Large intestine (tissue), 3 donors: ENCODE data around the gene GLDN. TPM values are rescaled to one million over a fixed set of nuclear protein-coding genes. Genes with fewer than 3 reads are reported as not detected.

Source experiments
- DNase-seq, 2 donors: peaks; one replicate each; pipeline versions ENCODE4 v3.0.0 to v3.0.0-alpha.2; 2013
- H3K27ac ChIP-seq: one replicate; pipeline ENCODE4 v1.5.1; 2013; ENCODE audit warnings: low read length
- H3K27me3 ChIP-seq: 2 replicates; pipeline ENCODE4 v1.6.1; 2013; ENCODE audit warnings: low read length; ENCODE audit not compliant: control insufficient read depth, insufficient read depth
- H3K36me3 ChIP-seq: 2 replicates; pipeline ENCODE4 v1.6.1; 2013; ENCODE audit warnings: low read length; ENCODE audit not compliant: control insufficient read depth, insufficient read depth
- H3K4me1 ChIP-seq: one replicate; pipeline ENCODE4 v1.6.1; 2013; ENCODE audit warnings: low read length; ENCODE audit not compliant: control insufficient read depth, insufficient read depth
- H3K4me3 ChIP-seq: one replicate; pipeline ENCODE4 v1.5.1; 2013; ENCODE audit warnings: low read length
- H3K9me3 ChIP-seq: one replicate; pipeline ENCODE4 v1.6.1; 2013; ENCODE audit warnings: mild to moderate bottlenecking, low read depth, low read length, moderate library complexity; ENCODE audit not compliant: control insufficient read depth
- WGBS: methylation state at CpG from one replicate; pipeline ENCODE4 v1.1.5; 2013; ENCODE audit warnings: low lambda C conversion rate; ENCODE audit not compliant: insufficient coverage; 5-methylcytosine and 5-hydroxymethylcytosine counted together
- polyA plus RNA-seq: library from polyadenylated mRNA; unstranded; fragments of 120-200 nt; gene quantifications from one replicate; pipeline ENCODE4 v1.2.1, GENCODE V29; 2013

Gene GLDN
- polyA plus RNA-seq, 1 donor: 0.64 TPM

DNA sequence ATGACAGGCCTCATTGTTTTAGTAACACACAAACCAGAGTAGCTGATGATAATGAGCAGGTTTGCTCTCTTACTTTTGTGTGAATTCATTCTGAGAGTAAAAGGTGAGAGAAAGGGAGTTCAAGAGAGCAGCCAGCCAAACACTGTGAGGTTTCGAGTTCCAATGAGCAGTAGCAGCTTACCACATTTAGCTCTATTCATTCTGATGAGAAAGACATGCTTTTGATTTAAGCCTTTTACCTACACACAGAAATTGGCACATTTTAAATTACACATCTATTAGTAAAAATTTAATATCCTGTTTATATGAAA lies 28.0 kb downstream of the GLDN start:
- no peak overlapping the region for H3K27ac ChIP-seq
- no CpG with 5 or more reads among the region's 1 CpG for WGBS

DNA sequence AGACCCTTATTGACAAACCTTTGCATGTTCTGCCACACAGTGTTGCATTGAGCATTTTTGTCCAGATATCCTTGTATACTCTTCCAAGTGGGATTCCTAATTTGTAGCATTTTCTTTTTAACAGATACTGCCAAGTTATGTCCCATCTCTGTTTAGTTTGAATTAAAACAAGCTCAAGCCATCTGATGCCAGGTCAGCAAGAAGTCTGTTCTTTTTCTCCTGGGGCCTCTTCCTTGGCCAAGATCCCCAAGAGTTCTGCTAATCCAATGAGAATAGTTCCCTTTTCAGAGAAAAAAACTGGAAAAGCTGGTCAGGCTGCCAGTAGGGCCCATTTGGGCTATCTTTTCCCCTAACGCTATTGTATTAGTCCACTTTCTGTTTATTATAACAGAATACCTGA lies 29.8 kb downstream of the GLDN start:
- no peaks in the 10 kb centered on the region for H3K4me1 ChIP-seq
- WGBS: no CpG with 5 or more reads among the region's 1 CpG
- no peak for DNase-seq

More for the DNA sequence above, 28.0 kb downstream of the GLDN start:
- Histone ChIP-seq H3K4me1 (no peaks in the 10 kb centered on the region), H3K4me3 (no peak overlapping the region), H3K36me3 (no peaks in the 10 kb centered on the region), H3K27me3 (no peaks in the 10 kb centered on the region), H3K9me3 (no peaks in the 10 kb centered on the region)
- no peak for DNase-seq

DNA sequence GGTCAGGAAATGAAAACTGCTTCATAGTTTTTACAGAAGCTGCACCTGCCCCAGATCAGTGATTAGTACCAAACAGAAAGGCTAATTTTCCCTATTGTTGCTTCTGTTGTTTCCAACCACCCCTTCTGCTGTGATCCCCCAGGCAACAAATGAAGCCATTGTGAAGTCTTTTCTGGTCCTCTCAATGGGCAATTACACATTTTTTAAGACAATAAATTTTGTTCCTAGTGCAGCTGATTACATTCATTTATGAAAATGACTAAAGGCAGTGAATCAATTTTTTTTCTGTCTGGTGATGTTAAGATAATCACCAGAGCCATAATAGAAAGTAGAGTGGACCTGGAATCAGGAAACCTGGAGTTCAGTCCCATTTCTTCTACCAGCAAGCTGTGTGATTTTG lies 32.7 kb downstream of the GLDN start:
- Histone ChIP-seq H3K36me3 (no peaks in the 10 kb centered on the region), H3K27ac (no peak overlapping the region), H3K9me3 (no peaks in the 10 kb centered on the region), H3K4me3 (no peak overlapping the region), H3K4me1 (no peaks in the 10 kb centered on the region), H3K27me3 (no peaks in the 10 kb centered on the region)
- no peak for DNase-seq

More for the DNA sequence above, 29.8 kb downstream of the GLDN start:
- Histone ChIP-seq H3K27me3 (no peaks in the 10 kb centered on the region), H3K36me3 (no peaks in the 10 kb centered on the region), H3K27ac (no peak overlapping the region), H3K4me3 (no peak overlapping the region), H3K9me3 (no peaks in the 10 kb centered on the region)

DNA sequence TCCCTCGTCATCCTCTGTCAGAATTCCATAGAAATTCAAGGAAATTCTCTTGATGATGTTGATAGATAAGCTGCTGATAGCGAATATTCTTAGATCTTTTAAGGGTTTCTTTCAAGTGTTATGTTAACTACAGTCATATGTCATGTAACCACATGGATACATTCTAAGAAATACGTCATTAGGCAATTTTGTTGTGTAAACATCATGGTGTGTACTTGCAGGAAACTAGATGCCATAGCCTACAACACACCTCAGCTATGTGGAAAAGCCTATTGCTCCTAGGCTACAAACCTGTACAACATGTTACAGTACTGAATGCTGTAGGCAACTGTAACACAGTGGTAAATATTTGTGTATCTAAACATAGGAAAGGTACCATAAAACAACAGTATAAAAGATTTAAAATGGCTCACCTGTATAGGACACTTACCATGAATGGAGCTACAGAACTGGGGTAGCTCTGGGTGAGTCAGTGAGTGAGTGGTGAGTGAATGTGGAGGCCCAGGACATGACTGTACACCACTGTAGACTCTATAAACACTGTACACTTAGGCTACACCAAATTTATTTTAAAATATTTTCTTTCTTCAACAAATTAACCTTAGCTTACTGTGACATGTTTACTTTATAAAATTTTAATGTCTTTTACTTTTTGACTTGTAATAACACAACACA lies 34.6 kb downstream of the GLDN start:
- WGBS: 83% methylated on average over 1 of the region's 3 CpGs
- no peak overlapping the region for H3K4me3 ChIP-seq
- no peaks in the 10 kb centered on the region for H3K27me3 ChIP-seq
- no peak for DNase-seq
- H3K4me1 ChIP-seq: no peaks in the 10 kb centered on the region
- no peak overlapping the region for H3K27ac ChIP-seq
- no peaks in the 10 kb centered on the region for H3K36me3 ChIP-seq
- no peaks in the 10 kb centered on the region for H3K9me3 ChIP-seq

DNA sequence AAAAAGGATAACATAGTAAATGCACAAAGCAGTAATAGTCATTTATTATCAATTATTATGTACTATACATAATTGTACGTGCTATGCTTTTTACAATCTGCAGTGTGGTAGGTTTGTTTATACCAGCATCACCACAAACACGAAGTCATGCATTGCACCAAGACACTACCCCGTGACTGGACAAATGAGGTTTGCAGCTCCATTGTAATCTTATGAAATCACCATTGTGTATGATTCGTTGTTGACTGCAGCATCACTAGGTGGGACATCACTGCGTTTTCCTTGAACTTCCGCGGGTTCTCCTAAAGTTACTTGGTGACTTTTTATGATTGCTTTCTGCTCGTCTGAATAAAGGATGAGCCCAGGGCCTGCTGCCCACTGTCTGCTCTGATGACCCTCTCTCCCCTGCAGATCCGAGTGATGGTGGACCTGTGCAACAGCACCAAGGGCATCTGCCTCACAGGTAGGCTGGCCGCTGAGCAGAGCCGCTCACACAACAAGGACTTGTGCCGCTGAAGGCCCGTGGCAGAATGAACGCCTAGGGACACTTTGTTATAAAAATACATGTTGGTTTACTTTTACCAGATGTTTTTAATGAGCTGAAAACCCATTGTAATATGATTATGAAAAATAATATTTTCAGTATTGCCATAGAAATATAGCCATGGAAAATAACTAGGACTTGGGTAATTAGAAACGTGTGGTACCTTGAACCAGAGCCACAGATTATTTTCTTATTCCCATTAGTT lies 35.8 kb downstream of the GLDN start:
- WGBS: 90% methylated on average over 4 of the region's 15 CpGs
- Histone ChIP-seq H3K27me3 (no peaks in the 10 kb centered on the region), H3K9me3 (no peaks in the 10 kb centered on the region), H3K36me3 (no peaks in the 10 kb centered on the region), H3K4me1 (no peaks in the 10 kb centered on the region), H3K27ac (no peak overlapping the region), H3K4me3 (no peak overlapping the region)
- DNase-seq: no peak

DNA sequence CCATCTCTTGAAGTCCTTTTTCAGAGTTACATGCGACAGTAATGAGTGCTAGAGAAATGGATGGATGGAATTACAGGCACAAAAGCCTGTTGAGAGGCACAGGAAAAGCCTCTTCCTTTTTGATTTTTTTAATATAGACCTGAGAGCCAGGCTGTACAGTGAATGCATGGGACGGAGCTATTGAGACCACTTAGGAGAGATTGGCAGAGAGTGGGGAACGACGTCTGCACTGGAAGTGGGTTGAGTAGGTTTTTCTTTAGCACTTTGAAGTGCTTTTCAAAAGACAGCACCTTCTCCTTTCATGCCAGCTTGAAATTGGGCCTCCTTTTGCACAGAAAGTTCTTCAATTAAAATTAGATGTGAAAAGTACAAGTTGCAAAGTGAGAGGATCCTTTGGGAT lies 37.0 kb downstream of the GLDN start:
- no CpG with 5 or more reads among the region's 4 CpGs for WGBS
- Histone ChIP-seq H3K9me3 (no peaks in the 10 kb centered on the region), H3K36me3 (no peaks in the 10 kb centered on the region), H3K27me3 (no peaks in the 10 kb centered on the region), H3K4me1 (no peaks in the 10 kb centered on the region), H3K4me3 (no peak overlapping the region), H3K27ac (no peak overlapping the region)
- no peak for DNase-seq

DNA sequence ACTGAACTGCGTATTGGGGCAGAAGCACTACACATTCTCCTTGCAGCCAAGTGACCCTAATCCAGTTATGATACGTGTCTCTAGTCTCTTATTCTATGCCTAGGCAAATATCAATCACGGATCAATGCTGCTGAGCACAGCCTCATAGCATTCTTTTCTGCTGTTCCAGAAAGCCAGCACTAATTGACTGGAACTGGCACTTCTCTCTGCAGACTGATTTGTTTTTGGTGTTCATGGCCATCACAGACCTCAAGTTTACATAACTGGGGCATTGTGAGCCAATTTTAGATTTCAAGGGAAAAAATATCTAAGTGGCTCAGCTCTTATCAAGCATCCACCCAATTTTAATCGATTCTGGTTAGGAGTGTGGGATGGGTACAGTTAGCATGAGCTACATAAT lies 37.9 kb downstream of the GLDN start:
- Histone ChIP-seq H3K27ac (no peak overlapping the region), H3K9me3 (no peaks in the 10 kb centered on the region), H3K36me3 (no peaks in the 10 kb centered on the region), H3K4me1 (no peaks in the 10 kb centered on the region), H3K27me3 (no peaks in the 10 kb centered on the region), H3K4me3 (no peak overlapping the region)
- WGBS: 80% methylated on average over 1 of the region's 4 CpGs
- no peak for DNase-seq

DNA sequence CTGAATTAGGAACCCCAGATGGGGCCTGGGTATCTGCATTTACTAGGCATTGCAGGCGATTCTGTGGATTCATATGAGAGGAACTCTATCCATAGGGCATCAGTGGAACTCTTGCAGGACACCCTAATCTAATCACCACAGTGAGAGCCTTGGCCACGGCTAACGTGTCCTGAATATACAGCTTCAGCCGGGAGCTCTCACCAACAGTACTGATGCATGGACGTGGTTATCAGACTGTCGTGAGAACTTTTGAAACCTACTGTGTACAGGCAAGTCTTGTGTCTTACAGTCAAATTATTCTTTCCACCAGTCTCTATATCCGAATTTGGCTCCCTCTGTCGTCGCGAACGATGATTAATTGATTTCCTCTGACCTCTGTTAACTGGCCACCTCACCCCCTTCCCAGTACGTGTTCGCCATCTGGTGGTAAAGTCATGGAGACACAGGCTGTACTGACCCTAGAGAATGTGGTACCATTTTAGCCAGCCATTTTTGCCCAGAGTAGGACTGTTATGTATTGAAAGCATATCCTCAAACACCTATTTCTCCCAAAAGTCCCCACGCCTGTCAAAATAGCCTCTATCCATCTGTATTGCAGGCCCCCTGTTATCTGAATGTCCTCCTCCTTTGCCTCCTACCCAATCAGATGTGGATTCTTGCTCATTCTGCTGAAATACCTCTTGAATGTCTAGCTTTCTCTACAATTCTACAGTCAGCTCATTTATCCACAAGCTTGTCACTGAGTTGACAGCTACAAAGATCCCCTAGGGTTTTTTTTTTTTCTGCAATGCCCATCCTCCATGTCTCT lies 39.7 kb downstream of the GLDN start:
- Histone ChIP-seq H3K9me3 (no peaks in the 10 kb centered on the region), H3K27ac (no peak overlapping the region), H3K4me1 (no peaks in the 10 kb centered on the region), H3K27me3 (no peaks in the 10 kb centered on the region), H3K36me3 (no peaks in the 10 kb centered on the region), H3K4me3 (no peak overlapping the region)
- DNase-seq: peak; percentile 53 to 56
- no CpG with 5 or more reads among the region's 14 CpGs for WGBS

DNA sequence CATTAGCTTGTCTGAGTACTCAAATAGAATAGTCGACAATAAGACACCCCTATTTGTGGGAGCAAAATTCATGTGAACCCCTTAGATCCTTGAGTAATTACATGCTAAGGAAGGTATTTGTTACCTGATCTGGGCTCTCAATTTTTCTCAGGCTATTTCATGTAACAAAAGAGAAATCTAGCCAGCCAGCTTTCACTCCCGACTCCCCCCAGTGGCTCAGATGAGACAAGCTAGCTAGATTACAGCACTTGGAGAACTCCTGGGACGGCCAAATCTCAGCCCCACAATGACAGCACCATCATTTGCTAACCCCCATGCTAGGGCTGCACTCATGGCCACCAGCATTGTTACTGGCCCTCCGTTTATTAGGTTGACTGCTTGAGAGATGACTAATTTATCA lies 41.3 kb downstream of the GLDN start:
- Histone ChIP-seq H3K4me3 (no peak overlapping the region), H3K9me3 (no peaks in the 10 kb centered on the region), H3K27ac (no peak overlapping the region), H3K4me1 (no peaks in the 10 kb centered on the region), H3K36me3 (no peaks in the 10 kb centered on the region), H3K27me3 (no peaks in the 10 kb centered on the region)
- no peak for DNase-seq
- WGBS: no CpG with 5 or more reads among the region's 4 CpGs

DNA sequence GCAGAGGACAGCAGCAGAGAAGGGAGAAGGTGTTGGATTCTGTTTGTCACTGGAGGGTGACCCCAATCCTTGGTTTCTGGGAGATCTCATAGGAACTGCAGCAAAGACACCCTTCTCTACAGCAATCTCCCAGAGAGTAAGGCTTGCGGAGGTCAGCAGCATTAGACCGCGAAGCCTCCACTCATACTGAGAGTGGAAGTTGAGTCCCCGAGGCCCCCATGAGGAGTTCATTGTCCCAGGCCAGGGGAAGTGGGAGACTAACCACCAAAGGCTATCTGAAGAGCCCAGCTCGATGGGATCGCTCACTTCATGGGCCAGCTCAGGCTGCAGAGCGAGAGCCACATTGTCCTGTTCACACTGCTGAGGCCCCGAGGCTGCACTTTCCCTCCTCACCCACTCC lies 44.6 kb downstream of the GLDN start:
- H3K27me3 ChIP-seq: no peaks in the 10 kb centered on the region
- H3K4me1 ChIP-seq: peaks cover 2% of the 10 kb centered on the region
- no peaks in the 10 kb centered on the region for H3K36me3 ChIP-seq
- no peaks in the 10 kb centered on the region for H3K9me3 ChIP-seq
- no peak overlapping the region for H3K4me3 ChIP-seq
- whole genome bisulfite sequencing: no CpG with 5 or more reads among the region's 8 CpGs
- no peak overlapping the region for H3K27ac ChIP-seq
- no peak for DNase-seq
